Measurements from ENCODE around the gene DLX1. TPM values are rescaled to one million over a fixed set of nuclear protein-coding genes. Genes with fewer than 3 reads are reported as not detected.
A peak's percentile ranks its signal among the peaks of the same experiment; 100 is the strongest.

DLX1 gene
- total RNA-seq = under 1 TPM in 1 of 2 donors, not detected in 1; 0.51 TPM
- under 1 TPM; 0.18 to 0.38 TPM for polyA plus RNA-seq
- long read RNA-seq, donor 1, partial matches to known transcripts = 0 of 1 reads
- long read RNA-seq, donor 1, other reads (novel, unspliced or antisense) = 0 of 1 reads
- long read RNA-seq, donor 2 = 0 reads

DNA sequence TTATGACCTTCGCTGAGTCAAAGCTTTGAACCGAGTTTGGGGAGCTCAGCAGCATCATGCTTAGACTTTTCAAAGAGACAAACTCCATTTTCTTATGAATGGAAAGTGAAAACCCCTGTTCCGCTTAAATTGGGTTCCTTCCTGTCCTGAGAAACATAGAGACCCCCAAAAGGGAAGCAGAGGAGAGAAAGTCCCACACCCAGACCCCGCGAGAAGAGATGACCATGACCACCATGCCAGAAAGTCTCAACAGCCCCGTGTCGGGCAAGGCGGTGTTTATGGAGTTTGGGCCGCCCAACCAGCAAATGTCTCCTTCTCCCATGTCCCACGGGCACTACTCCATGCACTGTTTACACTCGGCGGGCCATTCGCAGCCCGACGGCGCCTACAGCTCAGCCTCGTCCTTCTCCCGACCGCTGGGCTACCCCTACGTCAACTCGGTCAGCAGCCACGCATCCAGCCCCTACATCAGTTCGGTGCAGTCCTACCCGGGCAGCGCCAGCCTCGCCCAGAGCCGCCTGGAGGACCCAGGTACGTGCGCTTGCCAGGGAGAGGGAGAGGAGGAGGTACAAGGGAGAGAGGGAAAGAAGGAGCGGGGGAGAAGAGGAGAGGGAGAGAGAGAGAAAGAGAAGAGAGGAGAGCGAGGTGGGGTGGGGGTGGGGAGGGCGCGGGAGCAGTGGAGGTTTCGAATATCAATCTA, at the start of gene DLX1:
Gene DLX1 (plus strand): TSS at position 48 of the 700 bp plus-strand sequence. CDS start 171 bp downstream, at position 219.
- H3K9me3 ChIP-seq (ENCODE audit: control insufficient read depth, low read length) = no peaks in the 10 kb centered on the region
- H3K4me1 ChIP-seq (ENCODE audit: control insufficient read depth in 1 of 2, insufficient read depth in 2 of 2, low read length in 2 of 2) = no peaks in the 10 kb centered on the region
- no peak for ATAC-seq (ENCODE audit: low FRiP score)
- 5% methylated on average over 34 of the region's 34 CpGs for WGBS, 2 donors
- intact Hi-C loops (cut with DNase I) = no loop called here
- H3K27me3 ChIP-seq (ENCODE audit: control insufficient read depth in 1 of 2, insufficient read depth in 2 of 2, low read length in 1 of 2) = peaks cover 0 to 3% of the 10 kb centered on the region in 2 donors
- no peak within 1 kb of the TSS for H3K27ac ChIP-seq (ENCODE audit: low read depth in 1 of 2, low read length in 2 of 2)
- H3K36me3 ChIP-seq (ENCODE audit: control insufficient read depth in 1 of 2, insufficient read depth in 2 of 2, low read length in 1 of 2) = no peaks in the 10 kb centered on the region
- peak in 1 of 2 donors; percentile 76 for DNase-seq
- H3K4me3 ChIP-seq (ENCODE audit: low read length in 2 of 2) = peak within 1 kb of the TSS; percentile 2 to 41

DNA sequence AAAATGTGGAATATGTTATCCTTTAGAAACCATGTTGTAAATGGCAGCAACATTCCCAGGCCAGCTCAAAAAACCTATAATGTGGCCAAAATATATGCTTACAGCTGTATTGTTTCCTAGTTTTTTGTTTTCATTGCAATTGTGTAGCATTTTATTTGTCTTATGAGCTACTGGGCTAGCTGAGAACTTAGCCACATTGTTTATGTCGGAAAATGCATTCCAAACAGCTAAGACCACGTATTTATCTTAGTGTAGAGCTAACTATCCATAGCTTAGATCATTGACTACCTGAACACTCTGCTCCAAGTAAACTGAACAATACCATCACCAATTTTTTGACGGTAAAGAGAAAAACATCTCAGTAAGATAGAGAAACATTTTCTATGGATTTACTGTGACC, 47.2 kb upstream of the DLX1 start:
- no peak for ATAC-seq (ENCODE audit: low FRiP score)
- WGBS, 2 donors = 82 to 87% methylated on average over 3 of the region's 3 CpGs
- no peak for DNase-seq
- Histone ChIP-seq H3K27me3 (ENCODE audit: control insufficient read depth in 1 of 2, insufficient read depth in 2 of 2, low read length in 1 of 2) (no peaks in the 10 kb centered on the region), H3K4me1 (ENCODE audit: control insufficient read depth in 1 of 2, insufficient read depth in 2 of 2, low read length in 2 of 2) (no peaks in the 10 kb centered on the region), H3K27ac (ENCODE audit: low read depth in 1 of 2, low read length in 2 of 2) (no peak overlapping the region), H3K36me3 (ENCODE audit: control insufficient read depth in 1 of 2, insufficient read depth in 2 of 2, low read length in 1 of 2) (no peaks in the 10 kb centered on the region), H3K9me3 (ENCODE audit: control insufficient read depth, low read length) (no peaks in the 10 kb centered on the region), H3K4me3 (ENCODE audit: low read length in 2 of 2) (no peak overlapping the region)
- intact Hi-C loops (cut with DNase I) = no loop called here

DNA sequence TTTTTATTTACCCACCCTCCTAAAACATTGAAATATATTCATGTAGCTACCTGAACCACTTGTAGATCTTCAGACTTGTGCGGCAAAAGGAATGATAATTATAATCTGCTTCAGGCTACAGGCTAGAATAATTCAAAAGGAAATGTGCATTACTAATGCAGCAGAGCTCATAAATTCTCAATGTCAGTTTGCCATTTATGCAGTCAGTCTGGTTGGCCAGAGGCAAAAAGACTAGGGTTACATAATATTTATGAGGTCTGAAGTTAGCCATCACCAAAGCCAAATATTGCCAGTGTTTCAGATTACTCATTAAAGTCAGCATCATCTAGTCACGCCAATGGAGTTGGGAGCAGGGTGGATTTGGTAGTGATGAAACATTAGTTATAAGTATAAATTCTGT, 46.7 kb upstream of the DLX1 start:
- 66 to 78% methylated on average over 2 of the region's 2 CpGs for WGBS, 2 donors
- ATAC-seq (ENCODE audit: low FRiP score) = no peak

DNA sequence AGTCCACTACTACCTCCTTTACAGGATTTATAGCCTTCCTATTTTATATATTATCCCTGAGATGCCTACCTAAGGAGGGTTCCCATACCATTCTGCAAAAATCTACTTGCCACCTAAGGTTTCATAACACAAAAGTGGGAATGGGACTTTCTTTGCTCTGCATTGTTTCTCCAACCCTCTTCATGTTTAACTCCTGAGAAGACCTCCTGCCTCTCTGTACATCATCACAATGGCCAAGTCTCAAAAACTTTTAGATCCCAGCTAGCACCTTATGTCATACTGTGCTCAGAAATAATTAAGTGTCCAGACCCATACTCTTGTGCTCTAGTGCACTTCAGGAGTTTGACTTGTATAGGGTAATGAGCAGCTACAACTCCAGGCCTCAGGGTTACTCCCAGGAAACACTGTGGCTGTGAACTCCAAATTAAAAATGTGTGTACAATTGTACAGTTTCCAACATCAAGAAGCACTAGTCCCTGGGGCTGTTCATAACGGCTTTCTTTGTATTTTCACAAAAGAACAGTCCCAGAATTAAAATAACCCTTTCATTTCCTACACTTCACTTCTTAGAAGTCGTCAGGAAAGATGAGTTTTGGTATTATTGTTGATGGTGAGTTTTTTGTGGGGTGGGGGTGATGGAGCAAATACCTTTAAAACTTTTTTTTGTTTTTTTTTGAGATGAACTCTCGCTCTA, 46.1 kb upstream of the DLX1 start:
- no peak for ATAC-seq (ENCODE audit: low FRiP score)
- 66 to 68% methylated on average over 3 of the region's 3 CpGs for WGBS, 2 donors

More for the DNA sequence above, 46.7 kb upstream of the DLX1 start:
- H3K9me3 ChIP-seq (ENCODE audit: control insufficient read depth, low read length) = no peaks in the 10 kb centered on the region
- DNase-seq = no peak
- no peak overlapping the region for H3K27ac ChIP-seq (ENCODE audit: low read depth in 1 of 2, low read length in 2 of 2)
- H3K27me3 ChIP-seq (ENCODE audit: control insufficient read depth in 1 of 2, insufficient read depth in 2 of 2, low read length in 1 of 2) = no peaks in the 10 kb centered on the region
- H3K4me3 ChIP-seq (ENCODE audit: low read length in 2 of 2) = no peak overlapping the region
- no peaks in the 10 kb centered on the region for H3K4me1 ChIP-seq (ENCODE audit: control insufficient read depth in 1 of 2, insufficient read depth in 2 of 2, low read length in 2 of 2)
- H3K36me3 ChIP-seq (ENCODE audit: control insufficient read depth in 1 of 2, insufficient read depth in 2 of 2, low read length in 1 of 2) = no peaks in the 10 kb centered on the region
- intact Hi-C loops (cut with DNase I) = no loop called here

DNA sequence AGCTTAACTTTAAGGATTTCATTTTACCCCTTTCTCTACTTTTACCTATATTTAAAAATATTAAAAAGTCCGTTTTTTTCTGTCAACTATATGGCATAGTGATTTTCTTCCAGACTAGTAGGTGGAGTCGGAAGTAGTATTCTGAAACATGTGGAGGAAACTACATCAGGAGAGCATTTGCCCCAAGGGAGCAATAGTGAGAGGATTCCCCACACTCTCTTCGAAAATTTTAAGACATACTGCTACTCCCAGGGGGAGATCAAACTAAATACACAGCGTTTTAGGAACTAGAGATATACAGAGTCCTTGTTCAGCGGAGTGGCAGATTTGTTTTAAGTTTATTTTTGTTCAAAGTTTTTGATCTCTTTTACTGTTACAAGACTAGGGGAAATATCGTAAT, 45.0 kb upstream of the DLX1 start:
- intact Hi-C loops (cut with DNase I) = no loop called here
- no peaks in the 10 kb centered on the region for H3K4me1 ChIP-seq (ENCODE audit: control insufficient read depth in 1 of 2, insufficient read depth in 2 of 2, low read length in 2 of 2)
- H3K4me3 ChIP-seq (ENCODE audit: low read length in 2 of 2) = no peak overlapping the region
- H3K27me3 ChIP-seq (ENCODE audit: control insufficient read depth in 1 of 2, insufficient read depth in 2 of 2, low read length in 1 of 2) = no peaks in the 10 kb centered on the region
- ATAC-seq (ENCODE audit: low FRiP score) (no peak), DNase-seq (no peak)
- 70 to 74% methylated on average over 6 of the region's 6 CpGs for whole genome bisulfite sequencing, 2 donors
- H3K27ac ChIP-seq (ENCODE audit: low read depth in 1 of 2, low read length in 2 of 2) = no peak overlapping the region
- H3K36me3 ChIP-seq (ENCODE audit: control insufficient read depth in 1 of 2, insufficient read depth in 2 of 2, low read length in 1 of 2) = no peaks in the 10 kb centered on the region
- H3K9me3 ChIP-seq (ENCODE audit: control insufficient read depth, low read length) = no peaks in the 10 kb centered on the region

More for the DNA sequence above, 46.1 kb upstream of the DLX1 start:
- no peak overlapping the region for H3K27ac ChIP-seq (ENCODE audit: low read depth in 1 of 2, low read length in 2 of 2)
- H3K36me3 ChIP-seq (ENCODE audit: control insufficient read depth in 1 of 2, insufficient read depth in 2 of 2, low read length in 1 of 2) = no peaks in the 10 kb centered on the region
- no peaks in the 10 kb centered on the region for H3K9me3 ChIP-seq (ENCODE audit: control insufficient read depth, low read length)
- intact Hi-C loops (cut with DNase I) = no loop called here
- no peaks in the 10 kb centered on the region for H3K27me3 ChIP-seq (ENCODE audit: control insufficient read depth in 1 of 2, insufficient read depth in 2 of 2, low read length in 1 of 2)
- no peak overlapping the region for H3K4me3 ChIP-seq (ENCODE audit: low read length in 2 of 2)
- no peak for DNase-seq
- no peaks in the 10 kb centered on the region for H3K4me1 ChIP-seq (ENCODE audit: control insufficient read depth in 1 of 2, insufficient read depth in 2 of 2, low read length in 2 of 2)

DNA sequence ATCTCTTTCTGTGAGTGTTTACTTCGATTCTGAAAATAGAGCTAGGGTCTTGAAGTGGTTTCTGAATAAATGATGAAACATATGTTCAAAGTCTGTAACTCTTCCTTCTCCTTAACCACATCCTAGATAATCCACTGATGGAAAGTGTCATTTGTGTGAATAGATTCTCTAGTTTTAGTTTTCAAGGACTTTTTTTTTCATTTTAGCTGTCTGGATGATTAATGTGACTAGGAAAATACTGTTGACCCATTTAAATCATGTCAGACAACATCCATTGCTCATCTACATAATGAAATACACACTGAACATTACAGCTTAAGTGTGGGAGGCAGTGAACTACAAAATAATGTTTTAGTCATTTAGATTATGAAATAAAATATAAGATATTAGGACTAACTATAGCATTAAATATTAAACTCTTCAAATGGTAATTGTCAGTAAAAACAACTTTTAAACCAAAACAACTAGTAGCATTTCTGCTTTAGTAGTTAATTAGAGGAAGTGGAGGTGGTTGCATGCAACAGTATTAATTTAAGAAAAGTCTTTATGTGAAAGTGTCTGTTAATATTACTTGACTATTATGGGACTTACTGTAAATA, 39.1 kb upstream of the DLX1 start:
- intact Hi-C loops (cut with DNase I) = no loop called here
- Histone ChIP-seq H3K9me3 (ENCODE audit: control insufficient read depth, low read length) (no peaks in the 10 kb centered on the region), H3K4me3 (ENCODE audit: low read length in 2 of 2) (no peak overlapping the region), H3K27me3 (ENCODE audit: control insufficient read depth in 1 of 2, insufficient read depth in 2 of 2, low read length in 1 of 2) (no peaks in the 10 kb centered on the region), H3K4me1 (ENCODE audit: control insufficient read depth in 1 of 2, insufficient read depth in 2 of 2, low read length in 2 of 2) (no peaks in the 10 kb centered on the region), H3K36me3 (ENCODE audit: control insufficient read depth in 1 of 2, insufficient read depth in 2 of 2, low read length in 1 of 2) (no peaks in the 10 kb centered on the region), H3K27ac (ENCODE audit: low read depth in 1 of 2, low read length in 2 of 2) (no peak overlapping the region)
- WGBS, 2 donors = 54 to 66% methylated on average over 1 of the region's 1 CpG
- DNase-seq (no peak), ATAC-seq (ENCODE audit: low FRiP score) (no peak)

DNA sequence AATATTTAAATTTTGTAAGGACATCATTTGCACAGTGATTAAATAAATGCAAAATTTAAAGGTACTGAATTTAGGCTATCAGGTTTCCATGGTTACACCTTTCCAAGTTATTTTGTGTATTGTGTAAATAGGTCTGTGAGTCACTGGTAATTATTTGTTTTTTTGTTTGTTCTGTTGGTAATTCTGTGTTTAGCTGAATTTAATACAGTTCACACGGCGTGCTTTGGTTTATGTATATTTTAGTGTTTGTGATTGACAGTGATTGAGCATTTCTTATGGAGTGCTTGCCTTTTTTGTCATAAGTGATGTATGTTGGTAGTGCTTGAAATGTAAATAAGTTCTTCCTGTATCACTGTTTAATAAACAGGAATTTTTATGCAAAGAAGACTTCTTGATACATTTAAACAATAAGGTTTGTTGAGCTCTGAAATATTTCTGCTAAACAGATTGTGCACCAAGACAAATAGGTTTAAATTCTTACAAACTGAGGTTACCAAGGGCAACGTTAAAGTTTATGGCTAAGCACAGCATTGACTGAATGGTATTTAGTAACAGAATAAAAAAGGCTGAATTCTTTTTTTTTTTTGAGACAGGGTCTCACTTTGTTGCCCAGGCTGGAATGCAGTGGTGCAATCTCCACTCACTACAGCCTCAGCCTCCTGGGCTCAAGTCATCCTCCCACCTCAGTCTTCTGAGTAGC, 38.3 kb upstream of the DLX1 start:
- no peak for ATAC-seq (ENCODE audit: low FRiP score)

More for the DNA sequence above, 38.3 kb upstream of the DLX1 start:
- no peaks in the 10 kb centered on the region for H3K27me3 ChIP-seq (ENCODE audit: control insufficient read depth in 1 of 2, insufficient read depth in 2 of 2, low read length in 1 of 2)
- H3K4me3 ChIP-seq (ENCODE audit: low read length in 2 of 2) = no peak overlapping the region
- H3K4me1 ChIP-seq (ENCODE audit: control insufficient read depth in 1 of 2, insufficient read depth in 2 of 2, low read length in 2 of 2) = no peaks in the 10 kb centered on the region
- 44 to 45% methylated on average over 3 of the region's 3 CpGs for WGBS, 2 donors
- no peaks in the 10 kb centered on the region for H3K36me3 ChIP-seq (ENCODE audit: control insufficient read depth in 1 of 2, insufficient read depth in 2 of 2, low read length in 1 of 2)
- no peaks in the 10 kb centered on the region for H3K9me3 ChIP-seq (ENCODE audit: control insufficient read depth, low read length)
- DNase-seq = no peak
- intact Hi-C loops (cut with DNase I) = no loop called here
- H3K27ac ChIP-seq (ENCODE audit: low read depth in 1 of 2, low read length in 2 of 2) = no peak overlapping the region

All from aorta (tissue), 5 donors.